HG03175 (cell line): ENCODE data around the gene TMCO4.

Source experiments
- ATAC-seq: cut with Tn5 transposase; IDR thresholded peaks from one replicate; pipeline ENCODE4 v1.9.1; 2021; ENCODE audit warnings: mild to moderate bottlenecking, moderate library complexity; ENCODE audit not compliant: unreplicated experiment

Gene TMCO4

GRCh38 chr1:19776933-19777332 is 22.8 kb downstream of the TMCO4 start:
- no peak for ATAC-seq

GRCh38 chr1:19776287-19776686 is 23.4 kb downstream of the TMCO4 start:
- ATAC-seq: no peak

GRCh38 chr1:19775831-19776230 is 23.9 kb downstream of the TMCO4 start:
- ATAC-seq: no peak

- ATAC-seq: no peak
Measured at GRCh38 chr1:19775317-19775716, 24.4 kb downstream of the TMCO4 start.

DNA sequence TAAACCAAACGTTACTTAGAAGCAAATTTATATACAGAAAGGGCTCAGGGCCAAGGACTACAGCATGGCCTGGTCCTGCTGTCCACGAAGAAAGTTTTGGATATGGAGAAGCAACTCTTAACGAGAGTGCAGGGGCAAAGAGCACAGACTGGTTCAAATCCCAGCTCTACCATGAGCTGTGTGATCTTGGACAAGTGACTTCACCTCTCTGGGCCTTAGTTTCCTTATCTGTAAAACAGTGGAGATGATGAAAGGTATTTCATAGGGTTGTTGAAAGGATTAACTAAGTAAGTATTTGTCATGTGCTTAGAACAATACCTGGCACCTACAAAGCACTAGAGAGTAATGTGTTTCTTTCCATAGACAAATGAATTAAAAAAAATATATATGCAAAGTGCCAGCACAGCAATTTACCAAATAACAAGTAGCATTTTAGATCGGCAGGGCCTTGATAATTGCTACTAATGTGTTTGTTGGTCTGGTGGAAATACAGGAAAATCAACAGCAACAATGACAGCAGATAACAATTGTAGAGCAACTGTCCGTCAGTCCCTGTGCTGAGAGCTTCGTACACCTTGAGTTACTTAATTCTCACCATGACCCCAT is 25.4 kb downstream of the TMCO4 start:
- ATAC-seq: no peak

- no peak for ATAC-seq
Measured at GRCh38 chr1:19773485-19773884, 26.2 kb downstream of the TMCO4 start.

DNA sequence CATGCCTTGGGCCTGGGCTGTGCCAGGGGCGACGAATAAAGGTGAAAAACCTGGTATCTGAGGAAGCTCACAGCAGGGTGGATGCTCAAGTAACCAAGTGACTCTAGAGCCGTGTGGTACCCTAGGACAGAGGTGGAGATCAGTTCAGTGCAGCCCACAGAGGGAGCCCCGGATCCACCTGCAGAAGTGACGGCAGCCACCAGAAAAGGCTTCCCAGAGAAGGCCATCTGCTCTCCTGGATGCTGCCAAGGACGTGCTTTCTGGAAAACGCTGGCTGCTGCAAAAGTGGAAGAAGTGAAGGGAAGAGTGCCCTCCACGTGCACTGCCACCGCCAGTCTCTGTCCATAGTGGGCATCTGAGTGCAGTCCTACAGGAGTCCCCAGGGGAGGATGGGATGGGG is 27.7 kb downstream of the TMCO4 start:
- ATAC-seq: no peak

DNA sequence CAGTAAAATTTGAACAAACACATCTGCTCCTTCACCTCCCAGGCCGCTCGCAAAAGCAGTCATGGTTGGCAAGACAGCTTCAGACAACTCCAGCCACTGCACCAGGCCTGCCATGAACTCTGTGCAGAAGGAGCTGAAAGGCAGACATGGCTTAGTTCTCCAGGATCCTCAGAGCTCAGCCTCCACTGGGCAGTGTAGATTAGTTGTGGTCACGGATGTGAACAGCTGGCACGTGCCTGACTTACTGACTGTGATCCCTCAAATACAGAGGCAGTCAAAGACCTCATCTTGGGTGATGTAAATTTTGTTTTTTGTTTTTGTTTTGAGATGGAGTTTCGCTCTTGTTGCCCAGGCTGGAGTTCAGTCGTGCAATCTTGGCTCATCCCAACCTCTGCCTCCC is 28.4 kb downstream of the TMCO4 start:
- ATAC-seq: no peak

- no peak for ATAC-seq
Measured at GRCh38 chr1:19770436-19771190, 29.1 kb downstream of the TMCO4 start.

- no peak for ATAC-seq
Measured at GRCh38 chr1:19769211-19769932, 30.3 kb downstream of the TMCO4 start.

GRCh38 chr1:19768353-19769210 is 31.1 kb downstream of the TMCO4 start:
- ATAC-seq: no peak

DNA sequence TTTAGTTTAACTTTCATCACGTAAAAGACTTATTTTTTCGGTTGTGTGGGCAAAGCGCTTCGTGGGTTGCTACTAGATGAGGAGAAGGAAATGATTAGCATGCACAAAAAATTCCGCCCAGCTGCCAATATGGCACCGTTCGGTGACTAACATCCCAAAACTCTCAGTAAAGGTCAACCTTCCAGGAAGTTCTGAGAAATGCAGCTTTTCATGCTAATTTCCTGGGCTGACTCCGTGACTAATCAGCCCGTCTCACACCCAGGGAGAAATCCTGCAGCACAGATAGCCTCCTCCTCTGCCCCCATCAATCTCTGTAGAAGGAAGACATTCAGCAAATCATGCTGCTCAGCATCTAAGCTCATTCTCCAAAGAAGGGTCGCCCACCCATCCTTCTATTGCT is 34.1 kb downstream of the TMCO4 start:
- no peak for ATAC-seq

- ATAC-seq: no peak
Measured at GRCh38 chr1:19764848-19765247, 34.9 kb downstream of the TMCO4 start.

GRCh38 chr1:19762175-19762779 is 37.4 kb downstream of the TMCO4 start:
- no peak for ATAC-seq

DNA sequence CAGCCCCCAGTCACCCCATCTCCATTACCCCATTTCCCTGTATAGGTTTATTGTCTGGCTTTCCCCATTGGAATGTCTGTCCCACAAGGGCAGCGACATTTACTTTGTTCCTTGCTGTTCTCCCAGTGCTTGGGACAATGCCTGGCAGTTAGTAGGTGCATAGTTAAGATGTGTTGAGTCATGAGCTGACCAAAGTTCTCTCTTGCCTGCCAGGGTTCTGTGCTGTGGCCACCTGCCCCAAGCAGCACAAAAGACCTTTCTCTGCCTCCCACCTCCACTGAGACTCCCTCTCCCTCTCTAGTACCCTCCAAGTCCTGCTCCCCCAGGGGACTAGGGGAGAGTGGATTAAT is 40.0 kb downstream of the TMCO4 start:
- ATAC-seq: no peak

- no peak for ATAC-seq
Measured at GRCh38 chr1:19758227-19758830, 41.4 kb downstream of the TMCO4 start.

- no peak for ATAC-seq
Measured at GRCh38 chr1:19757641-19758040, 42.1 kb downstream of the TMCO4 start.

DNA sequence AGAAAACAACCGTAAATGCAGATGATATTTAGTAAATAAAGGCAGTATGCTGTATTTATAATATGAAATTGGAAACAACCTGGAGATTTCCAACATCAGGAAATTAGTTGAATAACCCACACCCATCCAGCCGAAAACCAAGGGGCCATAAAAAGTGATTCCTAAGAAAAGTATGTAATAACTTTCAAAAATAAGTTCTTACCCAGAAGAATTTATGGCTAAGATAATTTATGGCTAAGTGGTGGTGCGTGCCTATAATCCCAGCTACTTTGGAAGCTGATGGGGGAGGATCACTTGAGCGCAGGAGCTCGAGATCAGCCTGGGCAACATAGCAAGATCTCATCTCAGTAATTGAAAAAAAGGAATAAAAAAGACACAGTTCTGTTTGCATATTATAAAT is 43.2 kb downstream of the TMCO4 start:
- no peak for ATAC-seq

DNA sequence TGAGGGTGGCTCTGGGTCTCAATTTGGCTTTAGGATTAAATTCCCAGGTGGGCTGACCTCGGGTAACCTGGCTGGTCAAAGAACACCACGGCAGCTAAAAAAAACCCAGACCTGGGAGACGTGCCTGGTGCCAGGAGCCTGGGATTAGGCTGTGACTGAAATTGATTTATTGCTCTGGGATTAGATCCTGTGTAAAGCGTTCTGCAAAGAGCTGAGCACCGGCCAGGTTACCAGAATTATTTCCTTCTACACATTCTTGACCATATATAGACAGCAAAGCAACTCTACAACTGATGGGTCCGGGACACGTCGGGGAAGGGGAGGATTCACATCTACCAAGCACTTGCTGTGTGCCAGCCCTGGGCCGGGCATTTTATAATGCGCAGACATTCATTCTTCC is 45.2 kb downstream of the TMCO4 start:
- no peak for ATAC-seq

DNA sequence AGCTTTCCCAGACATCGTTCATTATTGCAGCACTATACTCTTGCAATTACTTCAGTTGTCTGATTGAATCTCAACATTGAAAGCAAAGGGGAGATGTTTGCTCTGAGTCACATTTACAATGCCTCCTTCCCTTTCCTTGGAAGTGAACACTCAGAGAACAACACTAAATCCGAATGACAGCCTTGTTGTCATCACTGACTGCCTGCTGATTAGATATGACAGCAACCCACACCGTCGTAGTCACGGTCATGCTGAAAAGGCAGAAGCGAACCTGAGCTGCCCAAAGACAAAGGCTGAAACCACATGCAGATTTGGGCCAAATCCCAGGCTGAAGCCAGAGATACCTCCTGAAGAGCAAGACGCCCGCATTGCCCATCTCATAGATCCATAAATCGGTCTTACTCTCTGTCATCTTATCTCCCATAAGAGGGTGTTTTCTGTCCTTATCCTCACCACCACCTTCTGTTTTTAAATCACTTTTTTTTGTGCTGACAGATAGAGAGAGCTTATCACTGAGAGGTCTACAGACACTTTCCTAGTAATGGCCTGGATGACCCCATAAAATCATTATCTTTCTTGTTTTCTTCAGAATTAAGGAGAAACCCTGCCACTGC is 47.5 kb downstream of the TMCO4 start:
- no peak for ATAC-seq
